Measurements from ENCODE around the gene CTNS.

GRCh38 chr17:3695723-3696411 is 59.3 kb downstream of the CTNS start, which contains the start of gene P2RX5:
- TF ChIP-seq CTCF (IDR thresholded peaks at IDR 0.05 in 4 of 5, conservative IDR thresholded peaks at IDR 0.05 in 1 of 5) (no peak), POLR2A (IDR thresholded peaks at IDR 0.05) (no peak)
